Epidermal melanocyte (primary cell): Measurements from ENCODE around the gene GLRA1.

Experiments used
- DNase-seq: peaks from one replicate; pipeline ENCODE4 v3.0.0; 2011; ENCODE audit warnings: low spot score; ENCODE audit not compliant: insufficient read length

The GLRA1 gene

GRCh38 chr5:151775025-151775606 is 149.5 kb downstream of the GLRA1 start:
- DNase-seq: no peak

GRCh38 chr5:151773951-151774350 is 150.7 kb downstream of the GLRA1 start:
- DNase-seq: no peak

- DNase-seq: no peak
Observed at GRCh38 chr5:151772846-151773561, 151.6 kb downstream of the GLRA1 start.
